SK-N-MC (cell line): ENCODE data around the gene SP3.
"Not testable (repeated sequence)": the region's sequence is repeated elsewhere in the genome, so short reads cannot be mapped to it uniquely, and the experiment has no call there.

Experiments used
- DNase-seq: peaks from one replicate; pipeline ENCODE4 v3.0.0-alpha.2; 2011; ENCODE audit warnings: low read depth, low spot score
- H3K27ac ChIP-seq: fragments of 200-600 bp; sonication (generic); 2 replicates; pipeline ENCODE4 v1.5.1; 2016; ENCODE audit warnings: mixed run types
- H3K36me3 ChIP-seq: fragments of 200-600 bp; sonication (generic); 2 replicates; pipeline ENCODE4 v1.6.1; 2017; ENCODE audit warnings: antibody characterized with exemption, low read length, mixed read lengths; ENCODE audit not compliant: insufficient read depth
- H3K4me3 ChIP-seq: fragments of 200-600 bp; sonication (generic); 2 replicates; pipeline ENCODE4 v1.5.1; 2016
- H3K9ac ChIP-seq: fragments of 200-600 bp; sonication (generic); 2 replicates; pipeline ENCODE4 v1.8.0; 2017; ENCODE audit warnings: mixed run types, mixed read lengths; ENCODE audit not compliant: insufficient read length
- H3K9me3 ChIP-seq: fragments of 200-600 bp; sonication (generic); 2 replicates; pipeline ENCODE4 v1.6.1; 2017; ENCODE audit warnings: low read depth, mild to moderate bottlenecking, antibody characterized with exemption, low read length, moderate library complexity, mixed read lengths
- EZH2 ChIP-seq: fragments of 200-600 bp; sonication (generic); IDR thresholded peaks from one replicate; pipeline ENCODE4 v1.6.1; 2017; ENCODE audit warnings: antibody characterized with exemption
- FOXP2 ChIP-seq: optimal IDR thresholded peaks from 2 replicates; pipeline ENCODE3; 2011; ENCODE audit warnings: mild to moderate bottlenecking, moderate library complexity; ENCODE audit not compliant: insufficient read depth; ENCODE audit errors: extremely low read length, control extremely low read depth
- POLR2AphosphoS5 ChIP-seq: IDR thresholded peaks from 2 replicates; pipeline ENCODE4 v1.6.1; 2012; ENCODE audit warnings: mild to moderate bottlenecking, low read depth, low read length, borderline replicate concordance

The SP3 gene

DNA sequence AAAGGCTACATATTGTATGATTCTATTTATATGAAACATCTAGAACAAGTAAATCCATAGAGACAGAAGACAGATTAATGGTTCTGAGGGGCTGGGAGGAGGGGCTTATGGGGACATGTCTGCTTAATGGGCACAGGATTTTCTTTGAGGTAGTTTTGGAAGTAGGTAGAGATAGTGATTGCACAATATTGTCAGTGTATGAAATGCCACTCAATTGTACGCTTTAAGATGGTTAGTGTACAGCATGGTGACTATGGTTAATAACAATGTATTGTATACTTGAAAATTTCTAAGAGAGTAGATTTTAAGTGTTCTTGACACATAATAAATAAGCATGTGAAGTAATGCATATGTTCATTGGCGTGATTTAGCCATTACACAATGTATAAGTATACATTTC, 68.4 kb downstream of the SP3 start:
- TF ChIP-seq FOXP2, result no peak
- no peak for TF ChIP-seq EZH2
- TF ChIP-seq POLR2AphosphoS5, result no peak; the same call in 1 of the 2 replicates
- no peak overlapping the region for H3K27ac ChIP-seq
- no peak overlapping the region for H3K9ac ChIP-seq
- no peak for DNase-seq
- no peaks in the 10 kb centered on the region for H3K9me3 ChIP-seq
- H3K4me3 ChIP-seq, result no peak overlapping the region
- H3K36me3 ChIP-seq, result no peaks in the 10 kb centered on the region

DNA sequence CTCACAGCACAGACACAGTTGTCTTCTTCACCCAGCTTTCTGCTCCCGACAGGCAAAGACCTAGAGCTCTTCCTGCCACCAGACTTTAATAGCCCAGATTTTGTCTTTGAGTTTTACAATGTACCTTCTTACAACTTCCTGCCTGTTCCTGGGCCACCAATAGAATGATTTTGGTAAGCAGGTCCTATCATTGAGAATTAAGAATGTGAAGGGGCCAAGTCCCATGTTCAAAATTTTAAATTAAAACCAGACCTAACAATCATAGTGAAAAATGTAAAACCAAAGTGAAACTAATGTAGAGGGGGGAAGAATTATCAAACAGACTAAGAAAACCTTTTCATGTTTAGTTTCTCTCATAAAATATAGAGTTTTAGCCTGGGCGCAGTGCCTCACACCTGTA, 72.8 kb downstream of the SP3 start:
- no peaks in the 10 kb centered on the region for H3K9me3 ChIP-seq
- peak overlapping the region; percentile 11; the same call in 1 of the 2 replicates for H3K4me3 ChIP-seq
- no peaks in the 10 kb centered on the region for H3K36me3 ChIP-seq
- no peak for DNase-seq
- TF ChIP-seq POLR2AphosphoS5 (no peak), EZH2 (no peak), FOXP2 (no peak)
- peak overlapping the region; percentile 27; the same call in 1 of the 2 replicates for H3K27ac ChIP-seq
- no peak overlapping the region for H3K9ac ChIP-seq

GRCh38 chr2:173891315-173892037, 73.7 kb downstream of the SP3 start:
- no peak for TF ChIP-seq POLR2AphosphoS5
- no peak for TF ChIP-seq EZH2
- H3K36me3 ChIP-seq, result no peaks in the 10 kb centered on the region
- no peak overlapping the region for H3K9ac ChIP-seq
- H3K4me3 ChIP-seq, result no peak overlapping the region
- H3K9me3 ChIP-seq, result no peaks in the 10 kb centered on the region
- no peak for DNase-seq
- H3K27ac ChIP-seq, result no peak overlapping the region

DNA sequence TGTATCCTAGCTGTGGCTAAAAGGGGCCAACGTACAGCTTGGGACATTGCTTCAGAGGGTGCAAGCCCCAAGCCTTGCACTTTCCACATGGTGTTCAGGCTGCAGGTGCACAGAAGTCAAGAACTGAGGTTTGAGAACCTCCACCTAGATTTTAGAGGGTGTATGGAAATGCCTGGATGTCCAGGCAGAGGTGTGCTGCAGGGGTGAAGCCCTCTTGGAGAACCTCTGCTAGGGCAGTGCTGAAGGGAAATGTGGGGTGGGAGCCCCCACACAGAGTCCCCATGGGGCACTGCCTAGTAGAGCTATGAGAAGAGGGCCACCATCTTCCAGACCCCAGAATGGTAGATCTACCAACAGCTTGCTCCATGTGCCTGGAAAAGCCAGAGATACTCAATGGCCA, 75.7 kb downstream of the SP3 start:
- H3K27ac ChIP-seq, H3K4me3 ChIP-seq, DNase-seq, H3K36me3 ChIP-seq, H3K9me3 ChIP-seq, H3K9ac ChIP-seq: not testable (repeated sequence)

DNA sequence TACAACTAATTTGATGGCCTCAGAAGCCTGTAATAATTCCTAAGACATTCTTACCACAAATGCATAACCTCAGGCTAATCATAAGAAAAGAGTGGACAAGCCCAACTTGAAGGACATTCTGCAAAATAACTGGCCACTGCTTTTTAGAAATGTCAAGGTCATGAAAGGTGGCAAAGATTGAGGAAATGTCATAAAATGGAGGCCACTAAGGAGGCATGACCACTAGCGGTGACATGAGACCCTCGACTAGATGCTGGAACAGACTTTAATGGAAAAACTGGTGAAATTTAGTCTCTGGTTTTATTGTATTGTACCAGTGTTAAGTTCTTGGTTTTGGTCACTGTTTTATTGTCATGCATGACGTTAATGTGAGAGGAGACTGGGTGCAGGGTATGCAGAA, 78.6 kb downstream of the SP3 start:
- DNase-seq, result no peak
- H3K9ac ChIP-seq, result no peak overlapping the region
- no peak for TF ChIP-seq FOXP2
- TF ChIP-seq POLR2AphosphoS5, result no peak
- TF ChIP-seq EZH2, result no peak
- no peak overlapping the region for H3K27ac ChIP-seq
- H3K36me3 ChIP-seq, result no peaks in the 10 kb centered on the region
- H3K4me3 ChIP-seq, result no peak overlapping the region
- no peaks in the 10 kb centered on the region for H3K9me3 ChIP-seq

DNA sequence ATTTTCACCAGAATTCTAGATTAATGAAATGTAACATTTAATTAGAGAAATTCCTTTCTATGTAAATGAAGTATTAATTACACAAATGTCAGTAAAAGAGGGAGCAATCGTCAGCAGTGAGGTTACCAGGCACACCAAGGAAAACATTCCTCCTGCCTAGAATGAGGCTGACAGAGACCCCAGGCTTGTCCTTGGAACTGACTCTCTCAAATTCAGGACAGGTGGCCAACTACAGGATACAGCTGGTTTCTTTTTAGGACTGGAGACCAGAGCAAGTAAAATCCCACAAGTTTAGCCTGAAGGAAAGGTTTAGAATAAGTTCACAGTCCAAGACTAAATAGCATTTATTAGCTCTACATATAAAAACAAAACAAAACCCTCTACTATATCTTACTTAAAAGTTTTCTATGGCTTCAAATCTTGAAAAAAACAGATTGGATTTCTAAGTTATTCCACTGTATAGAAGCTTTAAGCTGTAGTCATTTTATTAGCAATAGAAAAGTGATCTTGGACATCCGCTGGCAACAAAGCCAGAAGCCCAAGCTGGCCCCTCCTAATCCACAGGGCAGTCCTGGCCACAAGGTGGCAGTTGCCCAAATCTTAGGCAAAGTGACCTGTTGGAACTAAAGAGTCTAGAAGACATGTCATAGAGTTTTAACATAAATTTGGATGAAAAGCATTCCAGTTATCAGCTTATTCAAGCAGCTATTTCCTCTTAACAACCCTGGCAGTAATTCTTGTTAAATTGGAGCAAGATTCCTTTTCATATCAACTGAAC, 81.0 kb downstream of the SP3 start:
- DNase-seq, result no peak
- H3K4me3 ChIP-seq, result no peak overlapping the region
- no peaks in the 10 kb centered on the region for H3K36me3 ChIP-seq
- H3K9me3 ChIP-seq, result no peaks in the 10 kb centered on the region
- TF ChIP-seq POLR2AphosphoS5 (no peak), FOXP2 (no peak), EZH2 (no peak)
- no peak overlapping the region for H3K27ac ChIP-seq
- no peak overlapping the region for H3K9ac ChIP-seq

GRCh38 chr2:173881886-173882285, 83.3 kb downstream of the SP3 start:
- Histone ChIP-seq H3K9ac (no peak overlapping the region), H3K36me3 (no peaks in the 10 kb centered on the region), H3K27ac (no peak overlapping the region), H3K4me3 (no peak overlapping the region), H3K9me3 (no peaks in the 10 kb centered on the region)
- TF ChIP-seq FOXP2 (no peak), POLR2AphosphoS5 (no peak), EZH2 (no peak)
- no peak for DNase-seq

- H3K4me3 ChIP-seq, result no peak overlapping the region
- H3K9ac ChIP-seq, result no peak overlapping the region
- H3K36me3 ChIP-seq, result no peaks in the 10 kb centered on the region
- no peak for DNase-seq
- no peak overlapping the region for H3K27ac ChIP-seq
- TF ChIP-seq EZH2 (no peak), FOXP2 (no peak), POLR2AphosphoS5 (no peak)
- H3K9me3 ChIP-seq, result no peaks in the 10 kb centered on the region
Measured at GRCh38 chr2:173881461-173881860, 83.7 kb downstream of the SP3 start.
